ENCODE data around the gene ADGRB3.

Gene ADGRB3

GRCh38 chr6:69135927-69136326, 500.8 kb downstream of the ADGRB3 start:
- TF ChIP-seq CTCF (IDR thresholded peaks at IDR 0.05; ENCODE audit: low read depth, low read length) = no peak
- no peak for DNase-seq (ENCODE audit: extremely low read depth, low read depth)

GRCh38 chr6:69138148-69138547, 503.1 kb downstream of the ADGRB3 start:
- no peak for TF ChIP-seq CTCF (IDR thresholded peaks at IDR 0.05; ENCODE audit: low read depth, low read length)

GRCh38 chr6:69138893-69139494, 503.9 kb downstream of the ADGRB3 start:
- DNase-seq (ENCODE audit: extremely low read depth, low read depth) = no peak
- no peak for TF ChIP-seq CTCF (IDR thresholded peaks at IDR 0.05; ENCODE audit: low read depth, low read length)

More at GRCh38 chr6:69138148-69138547, 503.1 kb downstream of the ADGRB3 start:
- DNase-seq (ENCODE audit: extremely low read depth, low read depth) = no peak

- TF ChIP-seq CTCF (IDR thresholded peaks at IDR 0.05; ENCODE audit: low read depth, low read length) = no peak
- DNase-seq (ENCODE audit: extremely low read depth, low read depth) = no peak
Measured at GRCh38 chr6:69145062-69145461, 510.0 kb downstream of the ADGRB3 start.

GRCh38 chr6:69146385-69146784, 511.3 kb downstream of the ADGRB3 start:
- DNase-seq (ENCODE audit: extremely low read depth, low read depth) = no peak
- TF ChIP-seq CTCF (IDR thresholded peaks at IDR 0.05; ENCODE audit: low read depth, low read length) = no peak

GRCh38 chr6:69155467-69155866, 520.4 kb downstream of the ADGRB3 start:
- DNase-seq (ENCODE audit: extremely low read depth, low read depth) = no peak
- no peak for TF ChIP-seq CTCF (IDR thresholded peaks at IDR 0.05; ENCODE audit: low read depth, low read length)

- no peak for TF ChIP-seq CTCF (IDR thresholded peaks at IDR 0.05; ENCODE audit: low read depth, low read length)
- no peak for DNase-seq (ENCODE audit: extremely low read depth, low read depth)
Measured at GRCh38 chr6:69162811-69163210, 527.7 kb downstream of the ADGRB3 start.

Measured in AG09319 (cell line).